H9 (cell line): ENCODE measurements around the gene PLCH1. TPM values are rescaled to one million over a fixed set of nuclear protein-coding genes. Genes with fewer than 3 reads are reported as not detected.

Experiments used
- DNase-seq: peaks from one replicate; pipeline ENCODE4 v3.0.0-alpha.2; 2017
- H2AFZ ChIP-seq: one replicate; pipeline ENCODE4 v1.6.1; 2013; ENCODE audit warnings: mild to moderate bottlenecking, low read length, control low read depth, moderate library complexity
- H2AK5ac ChIP-seq: 2 replicates; pipeline ENCODE4 v1.6.1; 2013; ENCODE audit warnings: low read length, control low read depth, mixed read lengths; ENCODE audit not compliant: insufficient read length
- H2BK120ac ChIP-seq: one replicate; pipeline ENCODE4 v1.6.1; 2013; ENCODE audit warnings: low read depth, mild to moderate bottlenecking, low read length, control low read depth, inconsistent platforms; ENCODE audit not compliant: poor library complexity, severe bottlenecking
- H2BK12ac ChIP-seq: 2 replicates; pipeline ENCODE4 v1.6.1; 2013; ENCODE audit warnings: low read length, control low read depth, mixed read lengths, low read depth; ENCODE audit not compliant: insufficient read length
- H2BK15ac ChIP-seq: 2 replicates; pipeline ENCODE4 v1.6.1; 2013; ENCODE audit warnings: low read depth, low read length, control low read depth
- H2BK20ac ChIP-seq: one replicate; pipeline ENCODE4 v1.6.1; 2013; ENCODE audit warnings: low read depth, mild to moderate bottlenecking, low read length, control low read depth, inconsistent platforms; ENCODE audit not compliant: poor library complexity, severe bottlenecking
- H2BK5ac ChIP-seq: 2 replicates; pipeline ENCODE4 v1.6.1; 2013; ENCODE audit warnings: low read length, control low read depth, mixed read lengths; ENCODE audit not compliant: insufficient read length
- H3K14ac ChIP-seq: 2 replicates; pipeline ENCODE4 v1.6.1; 2013; ENCODE audit warnings: low read length, control low read depth; ENCODE audit not compliant: insufficient read depth
- H3K18ac ChIP-seq: 2 replicates; pipeline ENCODE4 v1.6.1; 2013; ENCODE audit warnings: low read depth, mild to moderate bottlenecking, mixed read lengths, low read length, control low read depth; ENCODE audit not compliant: insufficient read length
- H3K23ac ChIP-seq: 2 replicates; pipeline ENCODE4 v1.6.1; 2013; ENCODE audit warnings: low read length, control low read depth, mixed read lengths, low read depth; ENCODE audit not compliant: insufficient read length
- H3K23me2 ChIP-seq: 2 replicates; pipeline ENCODE4 v1.6.1; 2013; ENCODE audit warnings: low read depth, mild to moderate bottlenecking, mixed read lengths, low read length, control low read depth; ENCODE audit not compliant: insufficient read length, poor library complexity, severe bottlenecking
- H3K27ac ChIP-seq: 2 replicates; pipeline ENCODE4 v1.5.1; 2013; ENCODE audit warnings: low read length, control low read depth, mixed read lengths, low read depth; ENCODE audit not compliant: insufficient read length
- H3K27me3 ChIP-seq: 2 replicates; pipeline ENCODE4 v1.6.1; 2013; ENCODE audit warnings: low read length, control low read depth, inconsistent platforms; ENCODE audit not compliant: insufficient read depth
- H3K4ac ChIP-seq: 2 replicates; pipeline ENCODE4 v1.6.1; 2013; ENCODE audit warnings: low read depth, mild to moderate bottlenecking, control low read depth, inconsistent platforms, low read length, moderate library complexity
- H3K4me1 ChIP-seq: 2 replicates; pipeline ENCODE4 v1.6.1; 2013; ENCODE audit warnings: low read length, control low read depth, inconsistent platforms; ENCODE audit not compliant: insufficient read depth
- H3K4me2 ChIP-seq: 2 replicates; pipeline ENCODE4 v1.6.1; 2013; ENCODE audit warnings: low read length, control low read depth, mixed read lengths; ENCODE audit not compliant: insufficient read length, insufficient read depth
- H3K56ac ChIP-seq: 2 replicates; pipeline ENCODE4 v1.6.1; 2013; ENCODE audit warnings: low read depth, mild to moderate bottlenecking, mixed read lengths, low read length, control low read depth; ENCODE audit not compliant: insufficient read length
- H3K79me1 ChIP-seq: 2 replicates; pipeline ENCODE4 v1.6.1; 2013; ENCODE audit warnings: low read depth, mild to moderate bottlenecking, moderate library complexity, low read length, control low read depth, inconsistent platforms; ENCODE audit not compliant: insufficient read depth, poor library complexity, severe bottlenecking
- H3K79me2 ChIP-seq: 2 replicates; pipeline ENCODE4 v1.6.1; 2013; ENCODE audit warnings: low read length, control low read depth, inconsistent platforms; ENCODE audit not compliant: insufficient read depth
- H3K9ac ChIP-seq: 2 replicates; pipeline ENCODE4 v1.6.1; 2013; ENCODE audit warnings: low read length, control low read depth, mixed read lengths; ENCODE audit not compliant: insufficient read length; ENCODE audit errors: extremely low read depth
- H3K9me3 ChIP-seq: one replicate; pipeline ENCODE4 v1.6.1; 2013; ENCODE audit warnings: low read depth, low read length, inconsistent platforms; ENCODE audit not compliant: control insufficient read depth
- H3T11ph ChIP-seq: one replicate; pipeline ENCODE4 v1.6.1; 2013; ENCODE audit warnings: mild to moderate bottlenecking, low read length, control low read depth, inconsistent platforms
- H4K20me1 ChIP-seq: one replicate; pipeline ENCODE4 v1.6.1; 2013; ENCODE audit not compliant: control insufficient read depth, insufficient read length, insufficient read depth
- H4K5ac ChIP-seq: 2 replicates; pipeline ENCODE4 v1.6.1; 2013; ENCODE audit warnings: low read depth, mild to moderate bottlenecking, mixed read lengths, low read length, control low read depth; ENCODE audit not compliant: insufficient read length
- H4K8ac ChIP-seq: replicated peaks from 2 replicates; pipeline ENCODE4 v1.6.1; 2013; ENCODE audit warnings: low read length, control low read depth, mixed read lengths, low read depth; ENCODE audit not compliant: insufficient read length
- H4K91ac ChIP-seq: 2 replicates; pipeline ENCODE4 v1.6.1; 2013; ENCODE audit warnings: low read depth, mild to moderate bottlenecking, moderate library complexity, mixed read lengths, low read length, control low read depth; ENCODE audit not compliant: insufficient read length
- H3K27ac Mint-ChIP-seq, 3 experiments: 2 replicates in 2 of 3; 3 replicates in 1 of 3; pipeline ENCODE4 v1.8.0; 2020 to 2021; ENCODE audit warnings: mixed read lengths in 3 of 3, mild to moderate bottlenecking in 1 of 3, moderate library complexity in 1 of 3
- H3K27me3 Mint-ChIP-seq: 2 replicates; pipeline ENCODE4 v1.8.0; 2021; ENCODE audit warnings: low read depth, mild to moderate bottlenecking, moderate library complexity, mixed read lengths
- H3K36me3 Mint-ChIP-seq, 3 experiments: 2 replicates in 2 of 3; 3 replicates in 1 of 3; pipeline ENCODE4 v1.8.0; 2020 to 2021; ENCODE audit warnings: low read depth in 3 of 3, mixed read lengths in 3 of 3; ENCODE audit not compliant: insufficient read depth in 1 of 3
- H3K4me1 Mint-ChIP-seq, 2 experiments: 2 replicates each; pipeline ENCODE4 v1.8.0; 2020; ENCODE audit warnings: mixed read lengths in 2 of 2
- H3K4me3 Mint-ChIP-seq, 2 experiments: 2 replicates in 1 of 2; 3 replicates in 1 of 2; pipeline ENCODE4 v1.8.0; 2020 to 2021; ENCODE audit warnings: mild to moderate bottlenecking in 2 of 2, mixed read lengths in 2 of 2, moderate library complexity in 1 of 2
- H3K9me3 Mint-ChIP-seq, 2 experiments: 2 replicates in 1 of 2; 3 replicates in 1 of 2; pipeline ENCODE4 v1.8.0; 2020; ENCODE audit warnings: mild to moderate bottlenecking in 2 of 2, mixed read lengths in 2 of 2, moderate library complexity in 1 of 2
- CTCF ChIP-seq: fragments of 200-600 bp; sonication (generic); conservative IDR thresholded peaks from 3 replicates; pipeline ENCODE4 v1.8.0; 2021; ENCODE audit warnings: antibody characterized with exemption, mild to moderate bottlenecking
- total RNA-seq: library from RNA; stranded (reverse); gene quantifications from 2 replicates; pipeline ENCODE4 v1.2.1, GENCODE V29; 2021

The PLCH1 gene
- total RNA-seq, 1 experiment from 2014 or later = 19.0 TPM

DNA sequence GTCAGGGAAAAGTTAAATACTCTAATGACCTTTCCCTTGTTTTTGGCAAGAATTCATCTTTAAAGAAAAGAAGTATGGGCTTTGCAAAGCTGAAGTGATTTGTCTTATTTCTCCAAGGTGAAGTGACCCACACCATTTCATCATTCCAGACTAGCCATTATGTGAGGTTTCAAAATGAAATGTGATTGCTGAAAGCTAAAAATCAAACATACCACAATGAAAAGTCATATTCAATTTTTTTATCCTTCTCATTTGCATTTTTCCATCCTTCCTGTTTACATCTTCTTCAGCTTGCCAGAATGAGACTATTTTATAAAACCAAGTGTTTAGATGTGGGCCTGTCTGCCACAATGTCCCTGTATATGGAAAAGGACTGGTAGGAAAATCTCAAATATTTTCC, 309.1 kb downstream of the PLCH1 start:
- Histone ChIP-seq H3K23me2 (no peaks in the 10 kb centered on the region), H4K5ac (no peak overlapping the region), H3K4ac (no peak overlapping the region), H3K79me1 (no peaks in the 10 kb centered on the region), H3K9ac (no peak overlapping the region), H3T11ph (no peak overlapping the region), H2BK20ac (no peak overlapping the region), H2BK120ac (no peak overlapping the region), H3K56ac (no peak overlapping the region), H3K18ac (no peak overlapping the region), H3K4me2 (no peak overlapping the region), H3K27me3 (no peaks in the 10 kb centered on the region), H3K4me1 (peaks cover 5% of the 10 kb centered on the region; the same call in 1 of the 2 replicates), H2AFZ (no peak overlapping the region), H4K91ac (no peak overlapping the region), H2BK15ac (no peak overlapping the region), H2BK12ac (no peak overlapping the region), H4K8ac (no peak overlapping the region), H3K79me2 (no peaks in the 10 kb centered on the region), H4K20me1 (no peaks in the 10 kb centered on the region), H2AK5ac (no peak overlapping the region), H3K23ac (no peak overlapping the region), H2BK5ac (no peak overlapping the region), H3K14ac (no peak overlapping the region), H3K9me3 (no peaks in the 10 kb centered on the region), H3K27ac (no peak overlapping the region)
- Mint-ChIP-seq H3K27me3 (no peaks in the 10 kb centered on the region), H3K9me3 (no peaks in the 10 kb centered on the region; a peak in 1 of 5 replicates), H3K27ac (no peak overlapping the region), H3K4me1 (peaks cover 5 to 10% of the 10 kb centered on the region in 2 experiments), H3K36me3 (no peaks in the 10 kb centered on the region), H3K4me3 (no peak overlapping the region)
- no peak for DNase-seq
- TF ChIP-seq CTCF = no peak
